Superior temporal gyrus (tissue), 1 donor: ENCODE measurements around the gene GABBR2.
A peak's percentile ranks its signal among the peaks of the same experiment; 100 is the strongest.

ENCODE experiments used
- DNase-seq: peaks from one replicate; pipeline ENCODE4 v3.0.0-alpha.2; 2016; ENCODE audit errors: extremely low spot score

GABBR2 gene

DNA sequence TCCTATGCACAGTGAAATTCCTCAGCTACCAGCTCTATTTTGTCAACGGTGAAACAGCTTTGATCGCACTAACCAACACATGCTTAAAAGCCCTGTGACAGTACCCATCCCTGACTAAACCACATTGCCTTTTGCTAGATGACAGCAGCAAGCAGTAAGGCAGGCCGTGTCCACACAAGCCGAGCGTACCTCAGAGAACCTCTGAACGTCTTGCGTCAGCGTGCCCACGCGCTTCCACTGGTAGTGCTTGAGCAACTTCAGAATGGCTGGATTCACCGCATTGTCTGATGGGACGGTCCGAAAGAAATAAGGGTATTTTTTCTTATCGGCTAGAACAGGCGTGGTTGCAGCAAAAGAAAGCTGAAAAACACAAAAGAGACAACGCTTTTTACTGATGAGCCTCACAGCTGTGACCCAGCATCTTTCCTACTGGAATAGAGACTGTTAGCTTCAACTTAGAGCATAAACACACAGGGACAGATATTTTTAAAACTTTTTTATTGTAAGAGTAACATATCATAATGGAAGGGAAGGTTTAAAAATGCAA is 167.0 kb downstream of the GABBR2 start:
- no peak for DNase-seq

- DNase-seq: no peak
Measured at GRCh38 chr9:98540476-98540875, 168.3 kb downstream of the GABBR2 start.

DNA sequence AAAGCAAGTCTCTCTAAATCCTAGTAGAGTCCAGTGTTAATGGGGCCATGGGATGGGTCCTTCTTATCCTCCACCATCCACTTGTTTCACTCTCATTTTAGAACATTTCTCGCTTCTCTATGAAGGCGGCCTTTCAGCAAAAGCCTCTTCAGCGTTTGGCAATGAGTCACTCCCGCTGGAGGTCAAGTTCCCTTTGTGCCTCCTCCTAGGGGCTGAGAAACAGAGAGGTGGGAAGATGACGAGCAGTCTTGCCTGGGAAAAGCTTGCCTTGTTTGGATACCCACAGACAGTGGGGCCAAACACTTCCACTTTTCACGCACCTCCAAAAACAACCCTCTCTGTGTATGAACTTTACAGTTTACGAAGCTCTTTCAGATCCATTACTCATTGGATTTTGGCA is 168.8 kb downstream of the GABBR2 start:
- no peak for DNase-seq

- DNase-seq: no peak
Measured at GRCh38 chr9:98538626-98539031, 170.1 kb downstream of the GABBR2 start.

DNA sequence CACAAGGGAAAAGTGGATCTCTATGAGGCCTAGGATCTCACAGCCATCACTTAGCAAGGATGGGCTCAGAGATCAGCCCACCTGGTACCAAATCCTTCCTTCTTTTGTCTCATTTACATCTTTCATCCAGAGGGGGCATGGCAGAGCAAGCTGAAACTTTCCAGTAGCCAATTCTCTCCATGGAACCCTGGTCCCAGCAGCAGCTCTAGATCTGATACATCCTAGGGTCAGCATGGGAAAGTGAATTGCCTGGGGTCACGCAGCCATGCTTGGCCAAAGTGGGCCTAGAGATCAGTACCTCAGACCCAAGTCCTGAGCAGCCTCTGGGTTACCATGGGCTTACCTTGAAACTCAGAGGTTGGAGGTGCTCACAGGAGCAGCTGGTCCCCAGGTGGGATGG is 170.5 kb downstream of the GABBR2 start:
- DNase-seq: no peak

GRCh38 chr9:98536542-98537173 is 172.1 kb downstream of the GABBR2 start:
- no peak for DNase-seq

GRCh38 chr9:98533866-98534265 is 174.9 kb downstream of the GABBR2 start:
- no peak for DNase-seq

DNA sequence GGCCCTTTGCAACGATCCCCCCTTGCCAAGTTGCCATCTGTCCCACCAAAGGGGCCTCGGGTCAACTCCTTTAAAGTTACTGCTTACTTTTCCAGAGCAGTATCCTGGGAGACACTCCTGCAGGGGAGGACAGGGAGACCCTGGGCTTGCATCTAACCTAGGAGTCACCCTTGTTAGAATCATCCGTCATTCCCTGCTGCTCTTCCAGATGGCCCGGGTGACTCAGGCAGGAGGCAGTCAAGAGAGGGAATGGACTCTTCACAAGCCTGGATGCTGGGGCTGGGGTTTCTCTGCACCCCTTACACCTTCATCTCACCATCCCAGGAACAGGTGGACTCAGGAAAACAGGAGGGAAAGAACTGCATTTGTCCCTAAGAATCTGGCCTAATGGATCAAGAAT is 175.6 kb downstream of the GABBR2 start:
- no peak for DNase-seq

GRCh38 chr9:98532574-98532973 is 176.2 kb downstream of the GABBR2 start:
- DNase-seq: no peak

GRCh38 chr9:98532147-98532546 is 176.6 kb downstream of the GABBR2 start:
- no peak for DNase-seq

DNA sequence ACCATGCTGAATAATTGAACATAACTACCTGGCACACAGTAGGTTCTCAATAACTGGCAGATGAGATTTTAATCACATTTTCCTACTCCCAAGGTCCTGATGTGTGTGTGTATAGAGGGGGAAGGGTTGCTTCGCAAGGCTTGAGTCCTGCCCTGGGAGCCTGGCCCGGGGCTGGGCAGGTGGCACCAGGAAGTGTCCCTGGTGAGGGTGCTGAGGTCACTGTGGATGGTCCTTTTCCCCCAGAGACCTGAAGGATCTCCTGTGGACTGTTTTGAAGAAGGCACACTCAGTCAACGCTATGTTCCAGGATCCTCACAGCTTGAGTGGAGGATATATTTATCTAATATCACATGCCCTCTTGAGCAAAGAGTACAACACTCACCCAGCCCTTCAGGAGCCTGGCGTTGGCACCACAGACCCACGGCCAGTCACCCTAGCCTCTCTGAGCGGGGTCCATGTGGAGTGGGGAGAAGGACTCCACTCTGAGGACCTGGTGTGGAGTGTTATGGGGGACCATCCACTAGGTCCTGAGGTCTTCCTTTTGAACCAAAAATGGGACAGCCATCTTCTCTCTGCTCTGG is 177.8 kb downstream of the GABBR2 start:
- DNase-seq: no peak

DNA sequence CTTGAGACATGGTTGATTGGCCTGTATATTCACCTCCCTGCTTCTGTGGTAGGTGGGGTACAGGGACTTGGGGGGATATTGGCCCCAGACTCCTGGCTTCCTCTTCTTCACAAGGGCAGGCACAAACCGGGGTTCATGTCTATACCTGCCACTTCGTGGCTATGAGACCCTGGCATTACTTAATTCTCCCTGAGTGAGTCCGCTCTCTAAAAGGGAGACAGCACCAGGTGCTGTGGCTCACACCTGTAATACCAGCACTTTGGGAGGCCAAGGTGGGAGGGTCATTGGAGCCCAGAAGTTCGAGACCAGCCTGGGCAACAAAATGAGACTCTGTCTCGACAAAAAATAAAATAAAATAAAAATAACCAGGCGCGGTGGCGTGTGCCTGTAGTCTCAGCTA is 178.5 kb downstream of the GABBR2 start:
- no peak for DNase-seq

- peak; percentile 60 for DNase-seq
Measured at GRCh38 chr9:98529841-98530240, 178.9 kb downstream of the GABBR2 start.

DNA sequence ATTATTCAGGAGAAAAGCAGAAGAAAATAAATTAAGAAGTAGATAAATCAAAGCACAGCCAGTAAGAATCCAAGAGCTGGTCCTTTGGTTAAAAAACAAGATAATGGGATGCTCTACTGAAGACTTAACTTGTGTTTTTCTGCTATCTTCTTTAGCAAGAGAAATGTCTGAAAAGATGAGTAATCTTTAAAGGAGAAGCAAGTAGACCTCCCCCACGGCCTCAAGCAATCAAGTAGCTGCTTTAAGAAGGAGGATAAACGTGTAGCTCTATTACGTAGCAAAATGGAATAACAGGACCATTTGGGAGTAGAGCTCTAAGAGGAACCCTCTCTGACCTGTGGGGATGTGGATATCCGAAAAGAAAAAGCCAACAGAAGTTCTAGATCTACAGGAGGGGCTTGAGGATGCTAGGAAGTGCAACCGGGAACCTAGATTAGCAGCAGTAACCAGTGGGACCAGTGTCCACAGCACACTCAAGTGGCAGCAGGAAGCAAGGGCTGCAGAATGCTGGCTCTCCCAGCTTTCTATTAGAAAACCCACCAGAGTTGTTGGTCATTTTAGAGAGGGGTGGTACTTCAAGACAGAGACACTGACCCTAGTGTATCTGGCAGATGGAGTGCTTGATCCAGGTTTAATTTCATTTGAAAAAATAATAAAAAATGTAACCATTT is 185.4 kb downstream of the GABBR2 start:
- DNase-seq: no peak

GRCh38 chr9:98522487-98522886 is 186.2 kb downstream of the GABBR2 start:
- no peak for DNase-seq

DNA sequence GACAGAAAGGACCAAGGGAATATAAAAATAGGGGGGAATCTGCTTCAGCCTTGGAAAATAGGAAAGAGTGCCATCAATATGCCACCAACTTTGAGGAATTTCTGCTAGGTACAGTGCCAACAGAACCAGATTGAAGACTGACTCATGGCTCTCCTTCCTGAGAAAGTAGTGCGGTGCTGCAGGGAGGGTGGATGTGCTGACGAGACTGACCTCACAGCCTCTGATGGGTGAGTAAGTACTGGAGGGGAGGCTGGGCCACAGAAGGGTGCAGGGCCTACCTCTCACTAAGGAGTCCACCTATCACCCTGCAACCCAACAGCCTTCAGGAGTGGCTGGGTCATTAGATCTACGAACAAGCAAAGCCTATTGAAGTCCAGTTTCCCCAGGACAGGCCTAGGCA is 187.6 kb downstream of the GABBR2 start:
- peak; percentile 60 for DNase-seq

- DNase-seq: no peak
Measured at GRCh38 chr9:98520221-98520960, 188.3 kb downstream of the GABBR2 start.

GRCh38 chr9:98519641-98520040 is 189.1 kb downstream of the GABBR2 start:
- no peak for DNase-seq

- no peak for DNase-seq
Measured at GRCh38 chr9:98518556-98518955, 190.2 kb downstream of the GABBR2 start.

- DNase-seq: no peak
Measured at GRCh38 chr9:98517761-98518160, 191.0 kb downstream of the GABBR2 start.

GRCh38 chr9:98516897-98517503 is 191.7 kb downstream of the GABBR2 start:
- DNase-seq: no peak
